ENCODE data around the gene SFXN1. TPM values are rescaled to one million over a fixed set of nuclear protein-coding genes. Genes with fewer than 3 reads are reported as not detected.

The SFXN1 gene
- total and polyA plus RNA-seq, 9 of the 15 experiments (the other 6 are each of a cell fraction or from before 2014, with no cell fraction given): 31.8 to 261 (median 113) TPM

GRCh38 chr5:175460552-175460951 lies 17.8 kb upstream of the SFXN1 start:
- no peaks in the 10 kb centered on the region for H3K4me1 ChIP-seq (replicated peaks in 1 of 2; ENCODE audit: control insufficient read depth in 2 of 2, insufficient read depth in 2 of 2, low read length in 2 of 2)
- no peaks in the 10 kb centered on the region for H3K9me1 ChIP-seq (ENCODE audit: control insufficient read depth, insufficient read depth, low read length)
- FAIRE-seq: no peak
- H3K4me2 ChIP-seq (ENCODE audit: insufficient read depth, low read length): no peak overlapping the region
- H3K4me3 ChIP-seq: no peak overlapping the region
- H3K79me2 ChIP-seq (ENCODE audit: control insufficient read depth, insufficient read depth, low read length): no peaks in the 10 kb centered on the region
- no peaks in the 10 kb centered on the region for H4K20me1 ChIP-seq (replicated peaks; ENCODE audit: control insufficient read depth, insufficient read depth, low read length)
- H3K9me3 ChIP-seq (replicated peaks; ENCODE audit: control insufficient read depth, insufficient read depth, low read depth, low read length): no peaks in the 10 kb centered on the region
- no peak overlapping the region for H3K9ac ChIP-seq (ENCODE audit: insufficient read depth in 1 of 2, low read depth in 2 of 2, low read length in 2 of 2)
- POLR2A ChIA-PET: no interaction called here
- in situ Hi-C loops (cut with MboI) (no loop called here), intact Hi-C loops (cut with micrococcal nuclease) (loop anchor here (5.0 kb wide), 1 partner anchor 508 kb away; no protein-coding TSS in a partner anchor)
- no peak overlapping the region for H3K27ac ChIP-seq (ENCODE audit: extremely low read depth, low read depth, low read length)
- no TSS peak for BruUV-seq (replicated peaks)
- peaks cover 9 to 45% of the 10 kb centered on the region in 2 experiments for H3K27me3 ChIP-seq (ENCODE audit: control insufficient read depth in 2 of 2, insufficient read depth in 2 of 2, low read length in 2 of 2)
- WGBS (ENCODE audit: insufficient coverage, low coverage, missing lambda C conversion rate): 0% methylated on average over 1 of the region's 2 CpGs
- no peak for ATAC-seq
- no peaks in the 10 kb centered on the region for H3K36me3 ChIP-seq (ENCODE audit: control insufficient read depth, insufficient read depth, low read length)
- DNase-seq (ENCODE audit: extremely low read depth in 1 of 4, low spot score in 3 of 4): no peak
- H2AFZ ChIP-seq (ENCODE audit: low read depth, low read length): no peak overlapping the region
- CTCF ChIA-PET (ENCODE audit: low intra/inter-chr PET ratio): no interaction called here
- TF ChIP-seq ZEB2 (IDR thresholded peaks at IDR 0.05): no peak
- no peak for TF ChIP-seq NCOA4 (IDR thresholded peaks at IDR 0.05; ENCODE audit: partially characterized antibody)
- no peak for TF ChIP-seq ZNF707 (CRISPR knock-in tag; conservative IDR thresholded peaks at IDR 0.05)
- TF ChIP-seq, protein P1, sequence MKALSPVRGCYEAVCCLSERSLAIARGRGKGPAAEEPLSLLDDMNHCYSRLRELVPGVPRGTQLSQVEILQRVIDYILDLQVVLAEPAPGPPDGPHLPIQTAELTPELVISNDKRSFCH (CRISPR knock-in tag; IDR thresholded peaks at IDR 0.05): no peak
- TF ChIP-seq, protein P1 (tag; IDR thresholded peaks at IDR 0.05): no peak
- TF ChIP-seq ZZZ3 (IDR thresholded peaks at IDR 0.05): no peak
- TF ChIP-seq E2F1 (CRISPR knock-in tag; IDR thresholded peaks at IDR 0.05): no peak
- TF ChIP-seq ZNF431 (CRISPR knock-in tag; IDR thresholded peaks at IDR 0.05): no peak
- no peak for TF ChIP-seq ZNF184 (CRISPR knock-in tag; IDR thresholded peaks at IDR 0.05)
- no peak for TF ChIP-seq ARID4B (CRISPR knock-in tag; IDR thresholded peaks at IDR 0.05)
- TF ChIP-seq SAP30 (IDR thresholded peaks at IDR 0.05; ENCODE audit: borderline replicate concordance, insufficient read depth, low read depth, low read length, poor library complexity, severe bottlenecking): no peak
- TF ChIP-seq CTBP1 (IDR thresholded peaks at IDR 0.05; ENCODE audit: borderline replicate concordance): no peak
- no peak for TF ChIP-seq ZNF644 (tag; IDR thresholded peaks at IDR 0.05; ENCODE audit: low read depth)
- TF ChIP-seq U2AF1 (optimal IDR thresholded peaks at IDR 0.05; ENCODE audit: low read depth, low read length): no peak
- TF ChIP-seq PHF8 (IDR thresholded peaks at IDR 0.05; ENCODE audit: borderline replicate concordance, low read length): no peak
- no peak for TF ChIP-seq ETS2 (tag; IDR thresholded peaks at IDR 0.05; ENCODE audit: borderline replicate concordance, poor library complexity, severe bottlenecking)
- TF ChIP-seq MLX (CRISPR knock-in tag; conservative IDR thresholded peaks at IDR 0.05): no peak

All from K562 (cell line).